Transverse colon (tissue), 3 donors: ENCODE data around the gene PACS2.

ENCODE experiments used
- POLR2A ChIP-seq: fragments of 450-650 bp; IDR thresholded peaks from one replicate; pipeline ENCODE4 v1.6.1; 2016; ENCODE audit warnings: antibody characterized with exemption, mild to moderate bottlenecking, moderate library complexity
- POLR2AphosphoS5 ChIP-seq, 3 donors: sonication (generic); formaldehyde crosslinking; IDR thresholded peaks; one replicate each; pipeline ENCODE4 v1.6.1; 2016; ENCODE audit warnings: antibody characterized with exemption in 3 of 3

GRCh38 chr14:105365681-105366080 is 51.1 kb downstream of the PACS2 start:
- TF ChIP-seq POLR2AphosphoS5 (IDR thresholded peaks at IDR 0.05) (no peak), POLR2A (no peak)
